Activated CD4-positive, CD25-positive, alpha-beta regulatory T cell treated with anti-CD3 and anti-CD28 coated beads, Interleukin-2, amount 50 U/mL, for 24 hours (primary cell): ENCODE results near the gene MB.

ENCODE experiments used
- ATAC-seq, 2 donors: fragments of 150-1000 bp; cut with Tn5 transposase; one replicate each; pipeline ENCODE4 v1.10.0; 2021; ENCODE audit warnings: mild to moderate bottlenecking in 1 of 2, moderate library complexity in 1 of 2

Gene MB

GRCh38 chr22:35614404-35614803, 2.7 kb downstream of the MB start:
- no peak for ATAC-seq

GRCh38 chr22:35612903-35613302, 4.2 kb downstream of the MB start:
- no peak for ATAC-seq

DNA sequence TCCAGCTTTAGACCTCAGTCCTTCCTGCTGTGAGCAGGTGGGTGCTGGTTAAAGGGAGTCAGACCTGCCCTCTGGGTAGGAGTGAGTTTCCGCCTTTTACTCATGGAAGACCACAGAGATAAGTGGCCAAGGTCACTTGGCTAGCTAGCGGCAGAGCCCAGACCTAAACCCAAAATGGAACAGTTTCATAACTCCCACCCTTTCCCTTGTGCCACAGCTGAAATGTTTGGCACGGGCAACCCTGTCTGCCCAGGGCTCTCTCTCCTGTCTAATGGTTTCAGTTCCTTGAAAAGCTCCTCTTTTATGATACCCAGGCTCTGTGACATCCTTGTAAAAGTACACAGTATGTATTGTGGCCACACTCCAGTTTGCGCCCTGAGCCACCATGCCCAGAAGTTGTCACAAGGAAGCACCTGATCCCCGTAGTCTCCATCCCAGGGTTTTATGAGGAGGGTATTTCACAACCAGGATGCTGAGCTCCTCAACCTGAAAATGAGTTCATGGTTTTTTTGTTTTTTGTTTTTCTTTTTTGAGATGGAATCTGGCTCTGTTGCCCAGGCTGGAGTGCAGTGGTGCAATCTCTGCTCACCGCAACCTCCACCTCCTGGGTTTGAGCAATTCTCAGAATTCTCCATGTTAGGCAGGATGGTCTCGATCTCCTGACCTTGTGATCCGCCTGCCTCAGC, 5.1 kb downstream of the MB start:
- ATAC-seq = no peak

GRCh38 chr22:35611200-35611890, 5.8 kb downstream of the MB start:
- ATAC-seq = no peak

DNA sequence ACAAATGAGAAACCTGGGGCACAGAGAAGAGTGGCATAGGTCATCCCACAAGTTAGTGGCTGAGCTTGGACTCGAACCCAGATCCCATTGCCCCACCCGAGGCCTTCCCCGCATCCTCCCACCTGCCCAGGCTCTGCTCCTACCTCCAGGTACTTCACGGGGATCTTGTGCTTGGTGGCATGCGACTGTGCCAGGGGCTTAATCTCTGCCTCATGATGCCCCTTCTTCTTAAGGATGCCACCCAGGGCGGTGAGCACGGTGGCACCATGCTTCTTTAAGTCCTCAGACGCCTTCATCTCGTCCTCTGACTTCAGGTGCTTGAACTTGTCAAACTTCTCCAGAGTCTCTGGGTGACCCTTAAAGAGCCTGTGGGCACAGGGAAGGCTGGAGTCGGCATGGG, 6.4 kb downstream of the MB start:
- ATAC-seq = no peak

GRCh38 chr22:35609761-35610160, 7.4 kb downstream of the MB start:
- ATAC-seq = no peak

- ATAC-seq = no peak
Observed at GRCh38 chr22:35609261-35609660, 7.9 kb downstream of the MB start.

GRCh38 chr22:35608088-35608487, 9.0 kb downstream of the MB start:
- ATAC-seq = no peak

GRCh38 chr22:35606916-35607315, 10.2 kb downstream of the MB start:
- ATAC-seq = no peak

- ATAC-seq = no peak
Observed at GRCh38 chr22:35605851-35606481, 11.2 kb downstream of the MB start.

- no peak for ATAC-seq
Observed at GRCh38 chr22:35605369-35605680, 11.8 kb downstream of the MB start.

- ATAC-seq = peak; percentile 41 to 56
Observed at GRCh38 chr22:35604621-35605368, 12.3 kb downstream of the MB start.

DNA sequence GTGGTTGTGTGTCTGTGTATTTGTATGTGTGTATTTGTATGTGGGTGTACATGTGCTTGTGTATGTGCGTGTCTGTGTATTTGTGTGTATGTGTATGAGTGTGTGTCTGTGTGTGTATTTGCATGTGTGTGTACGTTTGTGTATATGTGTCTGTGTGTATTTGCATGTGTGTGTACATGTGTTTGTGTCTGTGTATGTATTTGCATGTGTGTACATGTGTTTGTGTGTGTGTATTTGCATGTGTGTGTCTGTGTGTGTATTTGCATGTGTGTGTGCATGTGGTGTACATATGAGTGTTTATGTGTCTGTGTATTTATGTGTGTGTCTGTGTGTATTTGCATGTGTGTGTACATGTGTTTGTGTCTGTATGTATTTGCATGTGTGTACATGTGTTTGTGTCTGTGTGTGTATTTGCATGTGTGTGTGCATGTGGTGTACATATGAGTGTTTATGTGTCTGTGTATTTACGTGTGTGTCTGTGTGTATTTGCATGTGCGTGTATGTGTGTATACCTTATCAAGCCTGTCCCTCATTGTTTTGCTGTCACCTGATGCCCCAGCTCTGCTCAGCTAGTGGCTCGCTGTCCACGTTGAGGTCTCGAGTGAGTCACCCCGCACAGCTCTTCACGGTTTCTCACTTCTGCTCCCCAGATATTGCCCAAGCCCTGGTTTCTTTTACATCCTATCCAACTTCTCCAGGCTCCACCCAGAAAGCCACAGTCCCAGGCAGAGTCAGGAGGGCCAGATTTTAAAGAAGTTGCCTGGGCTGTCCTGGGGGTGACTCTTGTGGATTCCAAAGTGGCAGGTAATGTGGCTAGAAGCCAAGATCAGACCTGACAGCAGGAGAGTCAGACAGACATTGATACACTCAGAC, 15.2 kb downstream of the MB start:
- ATAC-seq = no peak

- ATAC-seq = no peak
Observed at GRCh38 chr22:35601013-35601580, 16.0 kb downstream of the MB start.

DNA sequence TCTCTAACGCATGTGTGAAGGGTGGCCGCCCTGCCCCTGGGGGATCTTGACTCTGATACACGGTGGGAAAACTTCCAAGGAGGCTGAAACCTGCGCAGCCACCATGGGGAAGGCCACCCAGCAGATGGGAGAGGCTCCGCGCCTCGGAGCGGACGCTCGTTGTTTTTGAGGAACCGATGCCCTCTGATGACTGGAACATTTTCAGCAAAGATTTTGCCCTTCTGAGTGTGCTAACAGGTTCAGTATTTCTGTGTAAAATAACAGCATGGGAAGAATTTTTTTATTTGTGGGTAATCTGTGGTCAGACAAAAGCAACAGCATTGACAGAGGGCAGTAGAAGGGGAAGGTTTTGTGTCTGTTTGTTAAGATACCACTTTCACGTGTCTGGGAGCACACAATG, 16.7 kb downstream of the MB start:
- ATAC-seq = no peak

- no peak for ATAC-seq
Observed at GRCh38 chr22:35599364-35599763, 17.8 kb downstream of the MB start.

GRCh38 chr22:35598396-35598710, 18.8 kb downstream of the MB start:
- no peak for ATAC-seq

DNA sequence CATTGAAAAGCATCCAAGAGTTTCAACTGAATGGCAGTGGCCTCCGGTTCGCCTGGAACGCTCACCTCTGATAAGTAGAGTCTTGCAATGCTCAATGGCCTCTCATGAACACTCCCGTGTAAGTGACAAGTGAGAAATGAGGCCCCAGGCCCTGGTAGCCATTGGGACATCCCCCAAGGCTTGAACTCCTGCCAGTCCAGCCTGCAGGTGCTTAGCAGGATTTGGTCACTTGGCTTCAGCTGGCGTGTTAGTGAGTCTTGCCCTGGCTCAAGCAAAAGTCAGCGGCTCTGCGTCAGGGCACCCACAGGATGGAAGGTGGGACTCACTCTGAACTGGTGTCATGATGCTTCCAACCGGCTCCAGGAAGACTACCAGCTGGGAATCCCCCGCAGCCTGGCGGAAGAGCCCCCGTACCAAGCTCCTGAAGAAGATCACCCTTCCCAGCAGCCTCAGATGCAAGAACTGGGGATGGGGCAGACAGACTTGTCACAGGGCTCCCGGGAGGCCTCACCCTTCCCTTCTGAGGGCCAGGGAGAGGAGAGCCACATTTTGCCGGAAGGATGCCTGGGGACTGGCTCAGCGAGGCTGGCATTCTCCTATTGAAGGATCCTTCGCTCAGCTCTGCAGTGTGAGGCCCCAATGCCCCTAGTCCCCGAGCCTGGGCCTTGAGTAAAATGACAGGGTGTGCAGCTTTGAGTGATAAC, 19.3 kb downstream of the MB start:
- no peak for ATAC-seq

GRCh38 chr22:35596821-35597220, 20.3 kb downstream of the MB start:
- ATAC-seq = no peak

DNA sequence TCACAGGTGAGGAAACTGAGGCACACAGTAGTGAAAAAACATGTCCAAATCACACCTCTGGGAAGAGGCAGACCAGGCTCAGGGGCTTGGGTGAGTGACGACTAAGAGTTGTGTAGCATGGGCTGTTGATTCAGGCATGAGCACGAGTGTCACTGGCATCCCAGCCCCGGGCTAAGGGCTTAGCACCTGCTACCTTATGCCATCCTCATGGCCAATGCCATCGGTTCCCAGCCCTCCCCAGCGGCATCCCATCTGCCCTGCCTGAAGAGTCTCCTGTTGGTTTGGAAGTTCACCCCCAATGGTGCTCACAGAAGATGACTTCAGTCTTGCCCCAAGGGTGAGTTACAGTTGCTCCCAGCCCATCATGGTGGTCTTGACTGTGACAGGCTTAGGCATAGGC, 22.4 kb downstream of the MB start:
- ATAC-seq = no peak

- ATAC-seq = no peak
Observed at GRCh38 chr22:35593891-35594470, 23.1 kb downstream of the MB start.
